ENCODE data around the gene SMARCAD1. TPM values are rescaled to one million over a fixed set of nuclear protein-coding genes. Genes with fewer than 3 reads are reported as not detected.

Gene SMARCAD1
- total RNA-seq, 1 donor from 2014 or later = 57.7 TPM

DNA sequence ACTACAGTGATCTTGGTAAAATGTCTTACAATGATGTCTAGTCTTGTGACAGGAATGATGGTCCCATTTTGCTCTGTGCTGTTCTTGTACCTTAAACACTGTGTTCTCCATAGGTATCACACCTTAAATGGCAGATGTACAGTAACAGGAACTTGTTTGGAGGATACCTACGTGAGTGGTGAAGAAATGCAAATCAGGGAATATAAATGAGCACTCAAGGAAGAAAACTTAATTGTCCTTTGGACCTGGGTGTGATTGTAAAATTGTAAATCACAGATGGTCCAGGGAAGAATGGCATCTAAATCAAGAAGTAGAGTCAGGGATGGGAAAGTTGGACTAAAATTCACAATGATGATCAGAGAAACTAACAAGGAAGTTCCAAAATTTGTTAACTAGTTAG, 122.3 kb downstream of the SMARCAD1 start:
- no peak for TF ChIP-seq CTCF (conservative IDR thresholded peaks at IDR 0.05)
- H3K9me3 Mint-ChIP-seq = peaks cover 7% of the 10 kb centered on the region
- peaks cover 9% of the 10 kb centered on the region for H3K36me3 Mint-ChIP-seq (ENCODE audit: low read depth)
- no peaks in the 10 kb centered on the region for H3K4me1 Mint-ChIP-seq
- no peak overlapping the region for H3K4me3 Mint-ChIP-seq
- DNase-seq (ENCODE audit: low read depth, low spot score) = no peak
- no peaks in the 10 kb centered on the region for H3K27me3 Mint-ChIP-seq (ENCODE audit: low read depth)
- H3K27ac Mint-ChIP-seq (ENCODE audit: unreplicated experiment) = no peak overlapping the region

DNA sequence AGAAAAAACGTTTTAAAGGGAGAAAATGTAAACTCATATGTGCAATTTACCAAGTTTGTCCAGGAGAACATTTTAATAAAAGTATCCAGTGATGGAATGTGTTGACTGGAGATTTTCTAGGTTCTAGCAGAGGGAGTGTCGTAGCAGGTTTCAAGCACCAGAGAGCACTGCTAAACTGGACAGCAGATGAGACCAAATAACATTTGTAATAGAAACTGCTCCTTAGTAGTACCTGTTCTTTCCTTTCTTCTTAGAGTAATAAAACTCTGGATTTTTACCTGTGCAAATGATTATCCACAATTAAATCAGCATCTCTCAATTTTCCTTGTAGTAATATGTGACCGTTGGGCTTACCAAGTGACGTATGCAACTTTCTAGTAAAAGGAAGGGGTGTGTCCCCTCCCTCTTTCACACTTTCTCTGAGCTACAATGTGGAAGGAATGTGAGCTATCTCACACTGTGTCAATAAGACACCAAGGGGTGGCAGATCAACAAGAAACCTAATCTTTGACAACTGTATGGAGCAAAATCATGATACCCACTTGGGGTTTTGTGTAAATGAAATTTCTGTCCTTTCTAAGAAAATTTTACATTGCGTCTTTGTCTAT, 125.4 kb downstream of the SMARCAD1 start:
- H3K36me3 Mint-ChIP-seq (ENCODE audit: low read depth) = no peaks in the 10 kb centered on the region
- peaks cover 1% of the 10 kb centered on the region for H3K9me3 Mint-ChIP-seq
- H3K27ac Mint-ChIP-seq (ENCODE audit: unreplicated experiment) = no peak overlapping the region
- H3K27me3 Mint-ChIP-seq (ENCODE audit: low read depth) = no peaks in the 10 kb centered on the region
- no peak for TF ChIP-seq CTCF (conservative IDR thresholded peaks at IDR 0.05)
- no peaks in the 10 kb centered on the region for H3K4me1 Mint-ChIP-seq
- DNase-seq (ENCODE audit: low read depth, low spot score) = no peak
- H3K4me3 Mint-ChIP-seq = no peak overlapping the region

- Mint-ChIP-seq H3K27me3 (ENCODE audit: low read depth) (no peaks in the 10 kb centered on the region), H3K36me3 (ENCODE audit: low read depth) (no peaks in the 10 kb centered on the region), H3K9me3 (no peaks in the 10 kb centered on the region), H3K4me3 (no peak overlapping the region), H3K27ac (ENCODE audit: unreplicated experiment) (no peak overlapping the region), H3K4me1 (no peaks in the 10 kb centered on the region)
- DNase-seq (ENCODE audit: low read depth, low spot score) = no peak
- no peak for TF ChIP-seq CTCF (conservative IDR thresholded peaks at IDR 0.05)
Measured at GRCh38 chr4:94333866-94334265, 126.2 kb downstream of the SMARCAD1 start.

DNA sequence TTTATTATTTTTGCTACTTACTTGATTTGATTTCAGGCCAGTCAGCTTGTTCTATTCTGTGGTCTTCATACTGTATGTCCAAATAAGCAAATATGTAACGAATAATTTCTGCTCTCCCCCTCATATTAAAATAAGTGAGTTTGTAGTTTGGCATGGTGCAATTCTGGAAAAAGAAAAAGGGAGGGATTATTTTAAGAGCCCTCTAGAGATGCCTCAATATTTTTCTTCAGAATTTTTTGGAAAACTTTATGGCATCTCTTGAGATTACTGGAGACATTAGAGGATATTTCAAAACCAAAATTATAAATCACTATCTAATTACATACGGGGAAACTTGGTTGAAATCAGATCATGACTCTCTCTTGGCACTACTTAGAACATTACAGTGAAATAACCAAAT, 126.8 kb downstream of the SMARCAD1 start:
- no peak overlapping the region for H3K4me3 Mint-ChIP-seq
- DNase-seq (ENCODE audit: low read depth, low spot score) = no peak
- H3K9me3 Mint-ChIP-seq = no peaks in the 10 kb centered on the region
- no peak overlapping the region for H3K27ac Mint-ChIP-seq (ENCODE audit: unreplicated experiment)
- no peaks in the 10 kb centered on the region for H3K27me3 Mint-ChIP-seq (ENCODE audit: low read depth)
- TF ChIP-seq CTCF (conservative IDR thresholded peaks at IDR 0.05) = no peak
- H3K4me1 Mint-ChIP-seq = no peaks in the 10 kb centered on the region
- no peaks in the 10 kb centered on the region for H3K36me3 Mint-ChIP-seq (ENCODE audit: low read depth)

- TF ChIP-seq CTCF (conservative IDR thresholded peaks at IDR 0.05) = no peak
- H3K4me1 Mint-ChIP-seq = no peaks in the 10 kb centered on the region
- no peaks in the 10 kb centered on the region for H3K27me3 Mint-ChIP-seq (ENCODE audit: low read depth)
Measured at GRCh38 chr4:94334962-94335361, 127.3 kb downstream of the SMARCAD1 start.

More at GRCh38 chr4:94334962-94335361, 127.3 kb downstream of the SMARCAD1 start:
- Mint-ChIP-seq H3K4me3 (no peak overlapping the region), H3K36me3 (ENCODE audit: low read depth) (no peaks in the 10 kb centered on the region), H3K9me3 (no peaks in the 10 kb centered on the region), H3K27ac (ENCODE audit: unreplicated experiment) (no peak overlapping the region)
- no peak for DNase-seq (ENCODE audit: low read depth, low spot score)
